Loucy (cell line): ENCODE measurements around the gene TEX35.

ENCODE experiments used
- H2AFZ ChIP-seq: fragments of 200-600 bp; sonication (generic); 2 replicates; pipeline ENCODE4 v1.6.0; 2016; ENCODE audit warnings: antibody characterized with exemption, mild to moderate bottlenecking, low read length, moderate library complexity
- H3F3A ChIP-seq: fragments of 200-600 bp; 2 replicates; pipeline ENCODE4 v1.6.0; 2016; ENCODE audit warnings: antibody characterized with exemption, low read depth, mild to moderate bottlenecking
- H3K27me3 ChIP-seq: fragments of 200-600 bp; sonication (generic); 2 replicates; pipeline ENCODE4 v1.6.1; 2014; ENCODE audit warnings: low read length, mild to moderate bottlenecking; ENCODE audit not compliant: insufficient read depth, poor library complexity, severe bottlenecking
- H3K36me3 ChIP-seq: fragments of 200-600 bp; sonication (generic); 2 replicates; pipeline ENCODE4 v1.6.1; 2016; ENCODE audit warnings: low read length; ENCODE audit not compliant: insufficient read depth
- H3K4me1 ChIP-seq: fragments of 200-600 bp; sonication (generic); 2 replicates; pipeline ENCODE4 v1.5.1; 2014; ENCODE audit warnings: low read length, mild to moderate bottlenecking; ENCODE audit not compliant: insufficient read depth, poor library complexity, severe bottlenecking
- H3K4me2 ChIP-seq: fragments of 200-600 bp; sonication (generic); 2 replicates; pipeline ENCODE4 v1.6.0; 2014; ENCODE audit warnings: antibody characterized with exemption, low read length, low read depth, mild to moderate bottlenecking; ENCODE audit not compliant: poor library complexity, severe bottlenecking
- H3K4me3 ChIP-seq: fragments of 200-600 bp; sonication (generic); 2 replicates; pipeline ENCODE4 v1.5.1; 2014; ENCODE audit warnings: low read length, mild to moderate bottlenecking, mixed read lengths; ENCODE audit not compliant: poor library complexity, severe bottlenecking
- H3K79me2 ChIP-seq: fragments of 200-600 bp; sonication (generic); 2 replicates; pipeline ENCODE4 v1.6.1; 2014; ENCODE audit warnings: low read length; ENCODE audit not compliant: insufficient read depth
- H3K9ac ChIP-seq: fragments of 200-600 bp; sonication (generic); 2 replicates; pipeline ENCODE4 v1.6.0; 2014; ENCODE audit warnings: mild to moderate bottlenecking, low read depth, low read length, moderate library complexity; ENCODE audit not compliant: poor library complexity, severe bottlenecking
- H3K9me2 ChIP-seq: fragments of 200-600 bp; sonication (generic); replicated peaks from 2 replicates; pipeline ENCODE4 v1.6.1; 2016; ENCODE audit warnings: low read depth, low read length, mixed read lengths
- H3K9me3 ChIP-seq: fragments of 200-600 bp; sonication (generic); 2 replicates; pipeline ENCODE4 v1.6.1; 2014; ENCODE audit warnings: mild to moderate bottlenecking, antibody characterized with exemption, low read length, low read depth; ENCODE audit not compliant: insufficient read depth
- H4K20me1 ChIP-seq: fragments of 200-600 bp; sonication (generic); 2 replicates; pipeline ENCODE4 v1.6.0; 2014; ENCODE audit warnings: antibody characterized with exemption, low read length, mild to moderate bottlenecking; ENCODE audit not compliant: insufficient read depth, poor library complexity, severe bottlenecking
- CTCF ChIP-seq: fragments of 200-600 bp; sonication (generic); conservative IDR thresholded peaks from 2 replicates; pipeline ENCODE4 v1.5.1; 2014; ENCODE audit warnings: mild to moderate bottlenecking, antibody characterized with exemption, low read length
- EZH2phosphoT487 ChIP-seq: fragments of 200-600 bp; IDR thresholded peaks from 2 replicates; pipeline ENCODE4 v1.6.1; 2018; ENCODE audit warnings: antibody characterized with exemption, mild to moderate bottlenecking, moderate library complexity, borderline replicate concordance

Gene TEX35

GRCh38 chr1:178494569-178494971 lies 18.3 kb upstream of the TEX35 start:
- Histone ChIP-seq H3K79me2 (no peaks in the 10 kb centered on the region), H3K4me3 (no peak overlapping the region), H4K20me1 (no peaks in the 10 kb centered on the region), H3K4me2 (no peak overlapping the region), H3K4me1 (no peaks in the 10 kb centered on the region), H3K9me2 (no peaks in the 10 kb centered on the region), H3K9ac (no peak overlapping the region), H3F3A (no peaks in the 10 kb centered on the region), H3K9me3 (no peaks in the 10 kb centered on the region), H3K27me3 (no peaks in the 10 kb centered on the region), H3K36me3 (no peaks in the 10 kb centered on the region), H2AFZ (no peak overlapping the region)
- TF ChIP-seq EZH2phosphoT487 = no peak
- no peak for TF ChIP-seq CTCF

GRCh38 chr1:178495158-178495557 lies 17.8 kb upstream of the TEX35 start:
- Histone ChIP-seq H3K4me1 (no peaks in the 10 kb centered on the region), H3K36me3 (no peaks in the 10 kb centered on the region), H3K9ac (no peak overlapping the region), H3K9me2 (no peaks in the 10 kb centered on the region), H3K27me3 (no peaks in the 10 kb centered on the region), H3K4me3 (no peak overlapping the region), H3K9me3 (no peaks in the 10 kb centered on the region), H3K79me2 (no peaks in the 10 kb centered on the region), H4K20me1 (no peaks in the 10 kb centered on the region), H3F3A (no peaks in the 10 kb centered on the region), H3K4me2 (no peak overlapping the region), H2AFZ (no peak overlapping the region)
- TF ChIP-seq EZH2phosphoT487 (no peak), CTCF (no peak)

GRCh38 chr1:178495741-178496409 lies 17.0 kb upstream of the TEX35 start:
- H3F3A ChIP-seq = no peaks in the 10 kb centered on the region
- no peaks in the 10 kb centered on the region for H3K79me2 ChIP-seq
- no peak overlapping the region for H2AFZ ChIP-seq
- H3K36me3 ChIP-seq = no peaks in the 10 kb centered on the region
- H4K20me1 ChIP-seq = no peaks in the 10 kb centered on the region
- no peak overlapping the region for H3K9ac ChIP-seq
- H3K9me2 ChIP-seq = no peaks in the 10 kb centered on the region
- H3K4me3 ChIP-seq = no peak overlapping the region
- no peak for TF ChIP-seq EZH2phosphoT487
- no peak for TF ChIP-seq CTCF
- no peaks in the 10 kb centered on the region for H3K27me3 ChIP-seq
- H3K4me2 ChIP-seq = no peak overlapping the region
- no peaks in the 10 kb centered on the region for H3K4me1 ChIP-seq
- H3K9me3 ChIP-seq = no peaks in the 10 kb centered on the region
